Esophagus muscularis mucosa (tissue), 4 donors: ENCODE measurements around the gene ARNT2. TPM values are rescaled to one million over a fixed set of nuclear protein-coding genes. Genes with fewer than 3 reads are reported as not detected.

Experiments used
- DNase-seq: peaks from one replicate; pipeline ENCODE4 v3.0.0-alpha.2; 2017; ENCODE audit errors: extremely low spot score
- H3K27ac ChIP-seq, 4 donors: fragments of 200-600 bp; sonication (generic); replicated peaks in 1 of 4; 1 replicate in 3 of 4; 2 replicates in 1 of 4; pipeline ENCODE4 v1.5.1; 2016 to 2019; ENCODE audit warnings: mild to moderate bottlenecking in 1 of 4
- H3K27me3 ChIP-seq, 4 donors: fragments of 200-600 bp; sonication (generic); one replicate each; pipeline versions ENCODE4 v1.5.1 to v1.6.0; 2016 to 2019
- H3K36me3 ChIP-seq, 4 donors: fragments of 200-600 bp; sonication (generic); one replicate each; pipeline ENCODE4 v1.5.1; 2016 to 2019
- H3K4me1 ChIP-seq, 4 donors: fragments of 200-600 bp; sonication (generic); one replicate each; pipeline ENCODE4 v1.5.1; 2016 to 2019
- H3K4me3 ChIP-seq, 4 donors: fragments of 200-600 bp; sonication (generic); 1 replicate in 2 of 4; 2 replicates in 2 of 4; pipeline ENCODE4 v1.5.1; 2016 to 2019; ENCODE audit warnings: mild to moderate bottlenecking in 4 of 4, moderate library complexity in 1 of 4
- H3K9me3 ChIP-seq, 4 donors: fragments of 200-600 bp; sonication (generic); 1 replicate in 3 of 4; 2 replicates in 1 of 4; pipeline ENCODE4 v1.5.1; 2016 to 2019
- CTCF ChIP-seq, 3 experiments: fragments of 200-600 bp in 2 of 3; fragments of 450-650 bp in 1 of 3; sonication (generic) in 2 of 3; IDR thresholded peaks; one replicate each; pipeline ENCODE4 v1.5.1; 2017 to 2019; ENCODE audit warnings: antibody characterized with exemption in 3 of 3, mild to moderate bottlenecking in 2 of 3, moderate library complexity in 1 of 3
- EP300 ChIP-seq: sonication (generic); formaldehyde crosslinking; IDR thresholded peaks from one replicate; pipeline ENCODE4 v1.6.1; 2017; ENCODE audit warnings: antibody characterized with exemption
- POLR2A ChIP-seq: fragments of 450-650 bp; IDR thresholded peaks from one replicate; pipeline ENCODE4 v1.6.1; 2017; ENCODE audit warnings: antibody characterized with exemption, moderate library complexity, mild to moderate bottlenecking, low read depth
- POLR2AphosphoS5 ChIP-seq, 2 donors: sonication (generic); formaldehyde crosslinking; IDR thresholded peaks; one replicate each; pipeline ENCODE4 v1.6.1; 2017; ENCODE audit warnings: antibody characterized with exemption in 2 of 2
- WGBS: methylation state at CpG from one replicate; pipeline ENCODE4 v1.1.5; 2018; 5-methylcytosine and 5-hydroxymethylcytosine counted together
- intact Hi-C: fragments of 100-400 bp; cut with DNase I; formaldehyde crosslinking; loops from one replicate; pipeline ENCODE4 v1.15.1; 2023
- total RNA-seq, 4 donors: library from RNA; depleted of rRNA; stranded (reverse); fragments of >200 nt; gene quantifications; one replicate each; pipeline versions ENCODE4 v1.1.0 to v1.2.1, GENCODE V29; 2016

The ARNT2 gene
- total RNA-seq, 4 donors from 2014 or later, result 5.4 to 14.6 (median 8.2) TPM

- DNase-seq, result no peak
- Histone ChIP-seq H3K9me3 (no peaks in the 10 kb centered on the region), H3K36me3 (no peaks in the 10 kb centered on the region), H3K4me1 (peaks cover 0 to 12% (median 10%) of the 10 kb centered on the region in 4 donors), H3K27ac (no peak overlapping the region), H3K27me3 (no peaks in the 10 kb centered on the region), H3K4me3 (no peak overlapping the region)
- no peak for TF ChIP-seq CTCF (IDR thresholded peaks at IDR 0.05)
- TF ChIP-seq POLR2AphosphoS5 (IDR thresholded peaks at IDR 0.05), result no peak
- no peak for TF ChIP-seq POLR2A
- no peak for TF ChIP-seq EP300
- WGBS, result 43% methylated on average over 2 of the region's 2 CpGs
- intact Hi-C loops, result no loop called here
Measured at GRCh38 chr15:80420658-80421057, 16.5 kb downstream of the ARNT2 start.

GRCh38 chr15:80423215-80423614, 19.0 kb downstream of the ARNT2 start:
- Histone ChIP-seq H3K4me1 (peaks cover 0 to 12% (median 10%) of the 10 kb centered on the region in 4 donors), H3K27ac (no peak overlapping the region), H3K9me3 (no peaks in the 10 kb centered on the region), H3K36me3 (no peaks in the 10 kb centered on the region), H3K27me3 (no peaks in the 10 kb centered on the region), H3K4me3 (no peak overlapping the region)
- TF ChIP-seq POLR2AphosphoS5 (IDR thresholded peaks at IDR 0.05) (no peak), EP300 (no peak), POLR2A (no peak), CTCF (IDR thresholded peaks at IDR 0.05) (no peak)
- intact Hi-C loops, result no loop called here
- WGBS, result 83% methylated on average over 4 of the region's 4 CpGs
- DNase-seq, result no peak

- DNase-seq, result no peak
- no peak overlapping the region for H3K4me3 ChIP-seq
- no peak overlapping the region for H3K27ac ChIP-seq
- no peaks in the 10 kb centered on the region for H3K9me3 ChIP-seq
- no peaks in the 10 kb centered on the region for H3K27me3 ChIP-seq
- H3K36me3 ChIP-seq, result no peaks in the 10 kb centered on the region
- WGBS, result 88% methylated on average over 2 of the region's 2 CpGs
- TF ChIP-seq POLR2AphosphoS5 (IDR thresholded peaks at IDR 0.05) (no peak), EP300 (no peak), POLR2A (no peak), CTCF (IDR thresholded peaks at IDR 0.05) (no peak)
- peaks cover 0 to 8% (median 5%) of the 10 kb centered on the region in 4 donors for H3K4me1 ChIP-seq
- intact Hi-C loops, result no loop called here
Measured at GRCh38 chr15:80424381-80424780, 20.2 kb downstream of the ARNT2 start.

- DNase-seq, result no peak
- no peak overlapping the region for H3K27ac ChIP-seq
- no peaks in the 10 kb centered on the region for H3K4me1 ChIP-seq
- WGBS, result 91% methylated on average over 3 of the region's 3 CpGs
- no peaks in the 10 kb centered on the region for H3K36me3 ChIP-seq
- H3K9me3 ChIP-seq, result no peaks in the 10 kb centered on the region
- TF ChIP-seq POLR2A (no peak), EP300 (no peak), CTCF (IDR thresholded peaks at IDR 0.05) (no peak), POLR2AphosphoS5 (IDR thresholded peaks at IDR 0.05) (no peak)
- H3K4me3 ChIP-seq, result no peak overlapping the region
- H3K27me3 ChIP-seq, result no peaks in the 10 kb centered on the region
- intact Hi-C loops, result no loop called here
Measured at GRCh38 chr15:80426316-80426715, 22.1 kb downstream of the ARNT2 start.

GRCh38 chr15:80429964-80430363, 25.8 kb downstream of the ARNT2 start:
- no peaks in the 10 kb centered on the region for H3K4me1 ChIP-seq
- H3K36me3 ChIP-seq, result no peaks in the 10 kb centered on the region
- 94% methylated on average over 5 of the region's 5 CpGs for WGBS
- no peak for TF ChIP-seq CTCF (IDR thresholded peaks at IDR 0.05)
- intact Hi-C loops, result no loop called here
- DNase-seq, result no peak
- no peaks in the 10 kb centered on the region for H3K27me3 ChIP-seq
- H3K9me3 ChIP-seq, result no peaks in the 10 kb centered on the region
- no peak overlapping the region for H3K27ac ChIP-seq
- no peak overlapping the region for H3K4me3 ChIP-seq
